SH-SY5Y (cell line): Measurements from ENCODE around the gene DOCK9.

Experiments used
- GATA2 ChIP-seq: IDR thresholded peaks from 2 replicates; pipeline ENCODE4 v1.6.1; 2011; ENCODE audit warnings: mild to moderate bottlenecking, low read depth, low read length
- GATA3 ChIP-seq: IDR thresholded peaks from 2 replicates; pipeline ENCODE4 v1.6.1; 2011; ENCODE audit warnings: low read depth, mild to moderate bottlenecking, low read length, moderate library complexity

DNA sequence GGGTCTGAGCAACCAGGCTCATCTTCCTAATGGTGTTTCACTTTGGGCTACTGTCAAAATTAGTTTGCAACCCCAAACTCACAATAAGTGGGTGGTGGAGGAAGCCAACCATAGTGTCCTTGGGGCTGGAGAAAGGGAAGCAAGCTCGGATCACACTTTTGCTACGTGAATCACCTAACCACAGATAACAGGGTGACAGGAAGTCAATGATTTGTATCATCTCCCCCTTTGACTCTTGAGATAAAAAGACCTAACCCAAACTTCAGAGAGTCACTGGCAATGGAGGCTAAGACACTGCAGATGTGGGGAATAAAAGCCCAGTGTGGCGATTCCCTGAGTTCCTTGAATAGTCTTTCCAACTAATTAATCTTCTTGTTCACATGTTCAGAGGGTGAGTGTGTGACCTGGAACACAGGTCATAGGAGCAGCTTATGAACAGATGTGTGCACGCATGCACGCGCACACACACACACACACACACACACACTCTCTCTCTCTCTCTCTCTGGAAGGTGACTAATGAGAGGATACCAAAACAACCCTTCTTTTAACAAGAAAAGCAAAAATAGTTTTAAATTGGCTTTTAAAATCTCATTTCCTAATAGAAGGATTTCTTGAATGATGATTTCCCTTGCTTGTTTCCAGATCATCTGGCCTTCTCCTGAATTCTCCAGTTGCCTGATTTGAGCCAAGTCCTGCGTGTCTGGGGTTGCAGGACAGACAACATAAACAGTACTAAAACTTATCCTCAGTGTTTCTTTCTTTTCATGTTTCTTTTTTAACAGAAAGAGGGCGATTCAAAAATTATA lies 21.2 kb upstream of the DOCK9 start:
- TF ChIP-seq GATA3 (no peak), GATA2 (no peak)
